HepG2 (cell line): Measurements from ENCODE around the gene SHROOM1. TPM values are rescaled to one million over a fixed set of nuclear protein-coding genes. Genes with fewer than 3 reads are reported as not detected.

ENCODE experiments used
- ATAC-seq: fragments of 200-7000 bp; cut with Tn5 transposase; 3 replicates; pipeline ENCODE4 v1.9.1; 2020; ENCODE audit warnings: mild to moderate bottlenecking, moderate library complexity
- BruUV-seq: library from RNA; stranded (reverse); fragments of 400-500 nt; replicated peaks from 2 replicates; lab custom pipeline; 2021; lab: Mats Ljungman, UMichigan
- CTCF ChIA-PET: fragments of 300-600 bp; formaldehyde crosslinking; extraction: SDS; loops from one replicate; lab custom pipeline; 2021; ENCODE audit warnings: low total read pairs, inconsistent platforms, low intra/inter-chr PET ratio; lab: Yijun Ruan, JAX
- POLR2A ChIA-PET: fragments of 350-600 bp; sonication (Branson Sonifier 250); formaldehyde crosslinking; loops from one replicate; lab custom pipeline; 2020; ENCODE audit warnings: antibody characterized with exemption, inconsistent platforms; lab: Yijun Ruan, JAX
- DNase-seq: peaks from one replicate; pipeline ENCODE4 v3.0.0-alpha.2; 2015; ENCODE audit warnings: low spot score
- FAIRE-seq: peaks from 3 replicates; lab custom pipeline; 2011; peaks lifted over from hg19 to GRCh38; lab: Jason Lieb, UNC
- H2AFZ ChIP-seq: one replicate; pipeline ENCODE4 v1.6.1; 2011; ENCODE audit warnings: low read length, inconsistent platforms
- H3K27ac ChIP-seq: fragments of 300-600 bp; 3 replicates; pipeline ENCODE4 v1.8.0; 2011; ENCODE audit warnings: mixed run types, mild to moderate bottlenecking, mixed read lengths, low read length, inconsistent platforms; ENCODE audit not compliant: insufficient read depth; ENCODE audit errors: extremely low read length
- H3K27me3 ChIP-seq, 2 experiments: fragments of 200-600 bp in 1 of 2; 2 replicates in 1 of 2; 3 replicates in 1 of 2; pipeline versions ENCODE4 v1.6.0 to v1.8.0; 2011; ENCODE audit warnings: low read length in 2 of 2, mild to moderate bottlenecking in 2 of 2, moderate library complexity in 2 of 2, inconsistent platforms in 1 of 2; ENCODE audit not compliant: insufficient read depth in 2 of 2, control insufficient read depth in 1 of 2
- H3K36me3 ChIP-seq, 2 experiments: fragments of 200-600 bp in 1 of 2; replicated peaks in 1 of 2; 2 replicates in 1 of 2; 3 replicates in 1 of 2; pipeline versions ENCODE4 v1.5.1 to v1.8.0; 2011; ENCODE audit warnings: low read length in 2 of 2, inconsistent platforms in 1 of 2; ENCODE audit not compliant: insufficient read depth in 2 of 2, control insufficient read depth in 1 of 2
- H3K4me1 ChIP-seq: 2 replicates; pipeline ENCODE4 v1.5.1; 2012; ENCODE audit warnings: low read length, inconsistent platforms; ENCODE audit not compliant: insufficient read depth
- H3K4me2 ChIP-seq: 2 replicates; pipeline ENCODE4 v1.6.0; 2011; ENCODE audit warnings: low read depth, low read length, inconsistent platforms
- H3K4me3 ChIP-seq, 3 experiments: fragments of 200-600 bp in 1 of 3; sonication (generic), shearing (Covaris generic) in 1 of 3; replicated peaks in 1 of 3; 2 replicates each; pipeline ENCODE4 v1.5.1; 2011 to 2016; ENCODE audit warnings: low read length in 3 of 3, inconsistent platforms in 2 of 3, low read depth in 2 of 3, mild to moderate bottlenecking in 2 of 3, control low read depth in 1 of 3, mixed read lengths in 1 of 3; ENCODE audit not compliant: insufficient read depth in 1 of 3
- H3K79me2 ChIP-seq: one replicate; pipeline ENCODE4 v1.6.1; 2011; ENCODE audit warnings: low read length, inconsistent platforms; ENCODE audit not compliant: insufficient read depth
- H3K9ac ChIP-seq: 2 replicates; pipeline ENCODE4 v1.6.0; 2011; ENCODE audit warnings: mild to moderate bottlenecking, low read depth, low read length, inconsistent platforms; ENCODE audit not compliant: insufficient read depth
- H3K9me3 ChIP-seq: 2 replicates; pipeline ENCODE4 v1.5.1; 2012; ENCODE audit warnings: mild to moderate bottlenecking, low read length
- H4K20me1 ChIP-seq: 2 replicates; pipeline ENCODE4 v1.6.0; 2011; ENCODE audit warnings: inconsistent platforms, mild to moderate bottlenecking, low read length, moderate library complexity; ENCODE audit not compliant: insufficient read depth
- ARID2 ChIP-seq: sonication (generic); formaldehyde crosslinking; IDR thresholded peaks from 2 replicates; pipeline ENCODE4 v1.8.1; 2022; ENCODE audit warnings: mild to moderate bottlenecking, missing genetic modification reagents, borderline replicate concordance
- GATAD2A ChIP-seq: IDR thresholded peaks from 2 replicates; pipeline ENCODE4 v1.6.1; 2016
- GMEB2 ChIP-seq: IDR thresholded peaks from 2 replicates; pipeline ENCODE4 v1.6.1; 2016; ENCODE audit warnings: missing biosample characterization, missing genetic modification reagents, low read depth
- HDAC2 ChIP-seq: sonication (generic); formaldehyde crosslinking; IDR thresholded peaks from 2 replicates; pipeline ENCODE4 v1.4.0; 2020; ENCODE audit warnings: missing genetic modification reagents
- KLF9 ChIP-seq: IDR thresholded peaks from 2 replicates; pipeline ENCODE4 v1.6.1; 2016; ENCODE audit warnings: low read depth
- KMT2A ChIP-seq: sonication (generic); formaldehyde crosslinking; IDR thresholded peaks from 2 replicates; pipeline ENCODE4 v1.4.0; 2020; ENCODE audit warnings: missing genetic modification reagents
- MATR3 ChIP-seq: sonication (generic); formaldehyde crosslinking; IDR thresholded peaks from 2 replicates; pipeline ENCODE4 v1.4.0; 2020; ENCODE audit warnings: missing genetic modification reagents
- MTF2 ChIP-seq: sonication (generic); formaldehyde crosslinking; IDR thresholded peaks from 2 replicates; pipeline ENCODE4 v1.5.0; 2020; ENCODE audit warnings: missing genetic modification reagents, borderline replicate concordance
- RARG ChIP-seq: sonication (generic); formaldehyde crosslinking; IDR thresholded peaks from 2 replicates; pipeline ENCODE4 v1.4.0; 2020; ENCODE audit warnings: low read depth, mild to moderate bottlenecking, missing genetic modification reagents
- SP5 ChIP-seq: IDR thresholded peaks from 2 replicates; pipeline ENCODE4 v1.6.1; 2016; ENCODE audit warnings: low read depth, borderline replicate concordance
- SYNCRIP ChIP-seq: fragments of 200-400 bp; formaldehyde crosslinking; IDR thresholded peaks from 2 replicates; pipeline ENCODE4 v1.6.1; 2018; ENCODE audit warnings: mild to moderate bottlenecking, low read depth, low read length; ENCODE audit not compliant: insufficient read depth
- ZNF121 ChIP-seq: sonication (generic); formaldehyde crosslinking; IDR thresholded peaks from 2 replicates; pipeline ENCODE4 v1.5.0; 2020; ENCODE audit warnings: mild to moderate bottlenecking, missing genetic modification reagents
- ZNF780A ChIP-seq: sonication (generic); formaldehyde crosslinking; IDR thresholded peaks from 2 replicates; pipeline ENCODE4 v1.8.0; 2022; ENCODE audit warnings: mild to moderate bottlenecking, missing genetic modification reagents, moderate library complexity
- ZNF788 ChIP-seq: sonication (generic); formaldehyde crosslinking; IDR thresholded peaks from 2 replicates; pipeline ENCODE4 v1.5.0; 2020; ENCODE audit warnings: mild to moderate bottlenecking, missing genetic modification reagents, borderline replicate concordance
- WGBS: methylation state at CpG from one replicate; pipeline ENCODE4 v1.1.6; 2017; ENCODE audit warnings: low lambda C conversion rate; 5-methylcytosine and 5-hydroxymethylcytosine counted together
- in situ Hi-C: cut with HindIII; loops from 2 replicates; pipeline ENCODE4 v1.10.0; 2017; ENCODE audit warnings: low pct_unique_long_range_greater_than_20kb; ENCODE audit not compliant: extremely low pct_ligation_motif_present
- intact Hi-C: fragments of 100-400 bp; cut with micrococcal nuclease; formaldehyde crosslinking; loops from one replicate; pipeline ENCODE4 v1.10.0; 2022; ENCODE audit not compliant: unreplicated experiment
- polyA plus RNA-seq, 8 experiments: library from polyadenylated mRNA; depleted of rRNA in 3 of 8; stranded (reverse) in 7 of 8; unstranded in 1 of 8; fragments of >200 nt; fragmentation: Illumina TruSeq in 4 of 8; extraction: Trizol in 4 of 8; gene quantifications; 2 replicates each; pipeline versions ENCODE4 v1.2.1 to v1.2.3, GENCODE V29; 2011 to 2016; ENCODE audit warnings: low read depth in 4 of 8, missing spikeins in 1 of 8, mixed read lengths in 1 of 8; ENCODE audit not compliant: insufficient read depth in 1 of 8
- total RNA-seq, 5 experiments: library from RNA; depleted of rRNA; stranded (reverse); fragments of >200 nt; fragmentation: Illumina TruSeq; extraction: Trizol; gene quantifications; 2 replicates each; pipeline ENCODE4 v1.2.3, GENCODE V29; 2016; ENCODE audit warnings: low read depth in 1 of 5

Gene SHROOM1
- total and polyA plus RNA-seq, 2 of the 13 experiments (the other 11 are each of a cell fraction or from before 2014, with no cell fraction given), result 18.2 to 25.7 TPM

- TF ChIP-seq SYNCRIP (no peak), KMT2A (CRISPR knock-in tag) (no peak), HDAC2 (no peak), MATR3 (no peak), ZNF780A (CRISPR knock-in tag) (no peak), MTF2 (CRISPR knock-in tag) (no peak), ZNF788 (CRISPR knock-in tag) (no peak), RARG (CRISPR knock-in tag) (no peak)
Observed at GRCh38 chr5:132849347-132849746, 18.9 kb upstream of the SHROOM1 start (continued).

GRCh38 chr5:132848270-132848669 lies 17.8 kb upstream of the SHROOM1 start:
- no peak overlapping the region for H3K27ac ChIP-seq
- 94% methylated on average over 8 of the region's 8 CpGs for WGBS
- CTCF ChIA-PET, result no interaction called here
- no peaks in the 10 kb centered on the region for H3K27me3 ChIP-seq
- in situ Hi-C loops, result no loop called here
- H3K79me2 ChIP-seq, result no peaks in the 10 kb centered on the region
- no peak overlapping the region for H3K9ac ChIP-seq
- intact Hi-C loops, result no loop called here
- no peak overlapping the region for H3K4me2 ChIP-seq
- TF ChIP-seq ZNF121 (CRISPR knock-in tag) (no peak), GMEB2 (no peak), GATAD2A (CRISPR knock-in tag) (no peak), ARID2 (no peak), KLF9 (CRISPR knock-in tag) (no peak), SP5 (CRISPR knock-in tag) (no peak)
- TF ChIP-seq, all 625 proteins: peak for 0
- no peak for FAIRE-seq
- Histone ChIP-seq H4K20me1 (no peaks in the 10 kb centered on the region), H3K36me3 (no peaks in the 10 kb centered on the region), H2AFZ (no peak overlapping the region), H3K9me3 (no peaks in the 10 kb centered on the region), H3K4me1 (peaks cover 69% of the 10 kb centered on the region), H3K4me3 (no peak overlapping the region)
- no peak for ATAC-seq
- POLR2A ChIA-PET, result interaction anchor here (1.2 to 2.6 kb wide), 4 partner anchors 9 to 18 kb away, joined by 3 to 15 read pairs (median 6); partner anchors contain the start of genes GDF9 and UQCRQ
- BruUV-seq, result no TSS peak
- no peak for DNase-seq
